ENCODE measurements around the gene HOXD8. TPM values are rescaled to one million over a fixed set of nuclear protein-coding genes. Genes with fewer than 3 reads are reported as not detected.
A peak's percentile ranks its signal among the peaks of the same experiment; 100 is the strongest.

The HOXD8 gene
- total RNA-seq, 1 donor from 2014 or later: not detected

DNA sequence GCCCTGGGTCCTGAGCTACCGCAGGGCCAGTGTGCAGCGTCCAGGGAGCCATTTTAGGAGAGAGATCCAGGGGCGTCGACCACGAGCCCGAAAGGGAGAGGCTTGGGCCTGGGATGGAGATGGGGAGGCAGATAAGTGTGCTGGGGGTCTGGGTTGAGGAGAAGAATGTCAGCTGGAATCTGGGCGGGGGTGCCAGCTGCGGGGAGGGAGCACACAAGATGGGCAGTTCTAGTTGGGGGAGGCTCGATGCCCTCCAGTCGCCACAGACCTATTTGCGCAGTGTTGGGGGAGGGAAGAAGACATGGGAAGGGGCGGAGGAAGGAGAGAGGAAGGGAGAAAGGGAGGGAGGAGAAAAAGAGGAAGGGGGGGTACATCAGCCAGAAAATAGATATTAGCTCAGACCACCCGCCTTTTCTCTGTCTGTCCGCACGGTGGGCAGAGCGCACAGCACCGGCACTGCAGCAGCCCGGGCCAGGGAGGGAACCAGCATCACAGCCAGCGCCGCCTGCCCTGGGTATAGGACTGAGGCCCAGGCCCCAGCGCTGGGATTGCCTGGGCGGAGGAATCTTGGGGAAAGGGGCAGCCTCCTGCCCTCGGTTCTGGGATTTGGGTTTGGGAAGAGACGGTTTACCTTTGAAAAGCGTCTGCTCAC lies 24.3 kb upstream of the HOXD8 start:
- Mint-ChIP-seq H3K4me3 (ENCODE audit: unreplicated experiment) (no peak overlapping the region), H3K4me1 (ENCODE audit: unreplicated experiment) (peaks cover 24% of the 10 kb centered on the region), H3K9me3 (ENCODE audit: unreplicated experiment) (no peaks in the 10 kb centered on the region), H3K27ac (ENCODE audit: unreplicated experiment) (no peak overlapping the region), H3K27me3 (ENCODE audit: unreplicated experiment) (peaks cover 83% of the 10 kb centered on the region), H3K36me3 (ENCODE audit: unreplicated experiment) (no peaks in the 10 kb centered on the region)
- DNase-seq (ENCODE audit: extremely low spot score, unreplicated experiment): no peak
- TF ChIP-seq CTCF (IDR thresholded peaks at IDR 0.05): no peak

DNA sequence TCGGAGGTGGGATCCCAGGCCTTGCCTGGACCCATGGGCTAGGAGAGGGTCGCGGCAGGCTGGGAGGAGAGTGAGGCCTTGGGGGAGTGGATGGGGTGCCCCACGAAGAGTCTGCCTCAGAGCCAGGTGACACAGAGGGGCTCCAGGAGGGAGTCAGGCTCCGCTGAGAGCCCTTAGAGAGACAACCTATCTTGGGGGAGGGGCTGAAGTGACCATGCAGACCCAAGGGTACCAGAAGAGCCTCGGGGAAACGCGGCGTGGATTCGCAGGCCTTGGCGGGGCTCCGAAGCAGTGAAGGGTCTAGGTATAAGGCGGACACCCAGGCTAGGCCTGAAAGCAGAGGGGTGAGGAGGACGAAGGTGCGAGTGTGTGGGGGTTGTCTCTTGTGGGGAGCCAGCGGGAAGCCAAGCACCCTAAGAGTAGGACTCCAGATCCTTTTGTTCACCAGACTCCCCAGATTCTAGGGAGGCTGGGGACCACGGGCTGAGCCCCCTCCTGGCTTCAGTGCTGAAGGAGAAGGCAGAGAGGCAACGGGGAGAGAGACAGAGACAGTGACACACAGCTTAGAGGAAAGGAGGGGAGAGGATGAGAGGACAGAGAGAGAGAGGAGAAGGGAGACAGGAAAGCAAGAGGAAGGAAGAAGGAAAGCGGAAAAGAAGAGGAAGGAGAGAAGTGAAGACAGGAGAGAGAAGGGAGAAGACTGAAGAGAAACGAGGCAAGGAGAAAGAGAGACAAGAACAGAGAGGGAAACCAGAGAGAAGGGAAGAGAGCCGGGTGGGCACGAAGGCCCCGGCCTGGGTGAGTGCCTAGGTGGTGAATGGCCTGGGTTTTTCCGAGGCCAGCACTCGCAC lies 23.6 kb upstream of the HOXD8 start:
- Mint-ChIP-seq H3K36me3 (ENCODE audit: unreplicated experiment) (no peaks in the 10 kb centered on the region), H3K4me1 (ENCODE audit: unreplicated experiment) (peaks cover 24% of the 10 kb centered on the region), H3K27me3 (ENCODE audit: unreplicated experiment) (peaks cover 83% of the 10 kb centered on the region), H3K4me3 (ENCODE audit: unreplicated experiment) (peak overlapping the region; percentile 45), H3K9me3 (ENCODE audit: unreplicated experiment) (no peaks in the 10 kb centered on the region), H3K27ac (ENCODE audit: unreplicated experiment) (no peak overlapping the region)
- no peak for TF ChIP-seq CTCF (IDR thresholded peaks at IDR 0.05)
- DNase-seq (ENCODE audit: extremely low spot score, unreplicated experiment): no peak

DNA sequence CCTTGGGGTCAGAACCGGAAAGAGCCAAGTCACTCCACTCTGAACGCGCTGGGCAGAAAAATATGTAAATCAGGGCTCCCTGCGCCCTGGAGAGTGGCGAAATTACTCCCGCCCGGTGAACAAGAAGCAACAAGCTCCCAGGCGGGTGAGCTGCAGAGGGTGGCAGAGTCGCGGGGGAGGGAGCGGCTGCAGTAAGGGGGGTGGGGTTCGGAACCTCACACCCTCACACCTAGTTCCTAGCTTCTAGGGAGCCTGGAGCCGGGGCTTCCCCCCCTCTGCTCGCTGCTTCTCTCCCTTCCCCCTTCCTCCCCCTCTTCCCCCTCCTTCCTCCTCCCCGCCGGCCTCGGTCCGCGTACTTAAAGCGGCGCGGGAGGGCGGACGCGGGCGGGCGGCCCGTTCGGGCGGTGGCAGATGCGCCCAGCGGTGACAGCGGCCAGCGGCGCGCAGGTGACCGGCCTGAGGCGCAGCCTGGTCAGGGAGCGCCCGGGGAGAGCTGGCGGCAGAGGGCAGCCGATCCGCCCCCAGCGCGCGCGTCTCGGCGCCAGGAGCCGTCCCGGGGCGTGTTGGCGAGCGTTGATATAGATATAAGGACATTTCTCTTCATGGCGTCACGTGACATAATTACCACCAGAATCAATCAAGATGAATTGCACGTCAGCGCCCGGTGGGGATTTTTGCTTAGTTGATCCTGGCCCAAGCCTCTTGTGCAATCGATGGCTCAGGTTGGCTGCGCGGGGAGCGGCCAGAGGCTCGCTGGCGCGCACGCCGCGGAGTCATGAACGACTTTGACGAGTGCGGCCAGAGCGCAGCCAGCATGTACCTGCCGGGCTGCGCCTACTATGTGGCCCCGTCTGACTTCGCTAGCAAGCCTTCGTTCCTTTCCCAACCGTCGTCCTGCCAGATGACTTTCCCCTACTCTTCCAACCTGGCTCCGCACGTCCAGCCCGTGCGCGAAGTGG lies 22.6 kb upstream of the HOXD8 start, which contains the start of gene HOXD11:
HOXD11 (plus strand) TSS at position 700 of the 959 bp plus-strand sequence; CDS start at position 776, 76 bp downstream.
- H3K27ac Mint-ChIP-seq (ENCODE audit: unreplicated experiment): no peak within 1 kb of the TSS
- H3K36me3 Mint-ChIP-seq (ENCODE audit: unreplicated experiment): no peaks in the 10 kb centered on the region
- no peaks in the 10 kb centered on the region for H3K9me3 Mint-ChIP-seq (ENCODE audit: unreplicated experiment)
- H3K4me3 Mint-ChIP-seq (ENCODE audit: unreplicated experiment): peak within 1 kb of the TSS; percentile 47
- DNase-seq (ENCODE audit: extremely low spot score, unreplicated experiment): no peak
- no peak for TF ChIP-seq CTCF (IDR thresholded peaks at IDR 0.05)
- peaks cover 27% of the 10 kb centered on the region for H3K4me1 Mint-ChIP-seq (ENCODE audit: unreplicated experiment)
- peaks cover 83% of the 10 kb centered on the region for H3K27me3 Mint-ChIP-seq (ENCODE audit: unreplicated experiment)

GRCh38 chr2:176107731-176108181 lies 21.7 kb upstream of the HOXD8 start:
- DNase-seq (ENCODE audit: extremely low spot score, unreplicated experiment): no peak
- H3K9me3 Mint-ChIP-seq (ENCODE audit: unreplicated experiment): no peaks in the 10 kb centered on the region
- H3K4me3 Mint-ChIP-seq (ENCODE audit: unreplicated experiment): no peak overlapping the region
- no peak for TF ChIP-seq CTCF (IDR thresholded peaks at IDR 0.05)
- H3K36me3 Mint-ChIP-seq (ENCODE audit: unreplicated experiment): no peaks in the 10 kb centered on the region
- H3K27ac Mint-ChIP-seq (ENCODE audit: unreplicated experiment): no peak overlapping the region
- peaks cover 83% of the 10 kb centered on the region for H3K27me3 Mint-ChIP-seq (ENCODE audit: unreplicated experiment)
- H3K4me1 Mint-ChIP-seq (ENCODE audit: unreplicated experiment): peaks cover 27% of the 10 kb centered on the region

All from osteocyte (in vitro differentiated cells).